Caco-2 (cell line): Measurements from ENCODE around the gene JPH3. TPM values are rescaled to one million over a fixed set of nuclear protein-coding genes. Genes with fewer than 3 reads are reported as not detected.

Experiments used
- BruUV-seq: library from RNA; stranded (reverse); fragments of 400-500 nt; replicated peaks from 2 replicates; lab custom pipeline; 2021; lab: Mats Ljungman, UMichigan
- CTCF ChIA-PET: fragments of 300-600 bp; sonication (Branson Sonifier 250); formaldehyde crosslinking; loops from one replicate; lab custom pipeline; 2022; ENCODE audit warnings: antibody characterized with exemption; lab: Charles Lee
- POLR2A ChIA-PET: fragments of 300-600 bp; sonication (Branson Sonifier 250); formaldehyde crosslinking; loops from one replicate; lab custom pipeline; 2022; ENCODE audit warnings: antibody characterized with exemption; lab: Charles Lee
- DNase-seq, 2 experiments: peaks; one replicate each; pipeline versions ENCODE4 v3.0.0 to v3.0.0-alpha.2; 2020 to 2022
- H3K27me3 ChIP-seq: replicated peaks from 2 replicates; pipeline ENCODE4 v1.6.0; 2011; ENCODE audit warnings: low read length; ENCODE audit not compliant: control insufficient read depth, insufficient read depth
- H3K36me3 ChIP-seq: 2 replicates; pipeline ENCODE4 v1.5.1; 2011; ENCODE audit warnings: low read length; ENCODE audit not compliant: control insufficient read depth, insufficient read depth
- H3K4me1 ChIP-seq: fragments of 250-450 bp; sonication (Bioruptor Pico); 2 replicates; pipeline ENCODE4 v1.5.1; 2020; ENCODE audit warnings: mild to moderate bottlenecking
- H3K4me3 ChIP-seq: 2 replicates; pipeline ENCODE4 v1.5.1; 2011; ENCODE audit warnings: low read depth, mild to moderate bottlenecking, control low read depth, low read length
- H3K9me3 ChIP-seq: fragments of 250-450 bp; sonication (Bioruptor Pico); 2 replicates; pipeline ENCODE4 v1.5.1; 2020; ENCODE audit warnings: mild to moderate bottlenecking, moderate library complexity
- H3K27ac Mint-ChIP-seq: one replicate; pipeline ENCODE4 v1.8.0; 2022; ENCODE audit warnings: mixed read lengths; ENCODE audit not compliant: unreplicated experiment
- H3K27me3 Mint-ChIP-seq: one replicate; pipeline ENCODE4 v1.8.0; 2022; ENCODE audit warnings: mixed read lengths; ENCODE audit not compliant: insufficient read depth, unreplicated experiment
- H3K36me3 Mint-ChIP-seq: one replicate; pipeline ENCODE4 v1.8.0; 2022; ENCODE audit warnings: mild to moderate bottlenecking, mixed read lengths; ENCODE audit not compliant: insufficient read depth, unreplicated experiment
- H3K4me1 Mint-ChIP-seq: one replicate; pipeline ENCODE4 v1.8.0; 2022; ENCODE audit warnings: low read depth, mixed read lengths; ENCODE audit not compliant: unreplicated experiment
- H3K4me3 Mint-ChIP-seq: one replicate; pipeline ENCODE4 v1.8.0; 2022; ENCODE audit warnings: mild to moderate bottlenecking, moderate library complexity, mixed read lengths; ENCODE audit not compliant: unreplicated experiment
- H3K9me3 Mint-ChIP-seq: one replicate; pipeline ENCODE4 v1.8.0; 2022; ENCODE audit warnings: mixed read lengths; ENCODE audit not compliant: unreplicated experiment
- CTCF ChIP-seq, 2 experiments: fragments of 200-600 bp in 1 of 2; IDR thresholded peaks; 1 replicate in 1 of 2; 2 replicates in 1 of 2; pipeline versions ENCODE4 v1.5.1 to v1.8.0; 2011 to 2022; ENCODE audit warnings: antibody characterized with exemption in 1 of 2, control low read depth in 1 of 2, inconsistent platforms in 1 of 2, low read depth in 1 of 2, low read length in 1 of 2, mild to moderate bottlenecking in 1 of 2, moderate library complexity in 1 of 2; ENCODE audit not compliant: insufficient read depth in 1 of 2, severe bottlenecking in 1 of 2, unreplicated experiment in 1 of 2
- intact Hi-C: fragments of 100-400 bp; cut with micrococcal nuclease; formaldehyde crosslinking; loops from one replicate; pipeline ENCODE4 v1.10.0; 2022; ENCODE audit not compliant: unreplicated experiment
- total RNA-seq: library from RNA; stranded (reverse); gene quantifications from 2 replicates; pipeline ENCODE4 v1.2.3, GENCODE V29; 2022

Gene JPH3
- total RNA-seq, 1 experiment from 2014 or later, result 4.8 TPM

GRCh38 chr16:87615621-87616041, 13.3 kb downstream of the JPH3 start:
- POLR2A ChIA-PET, result no interaction called here
- H3K4me1 ChIP-seq, result no peaks in the 10 kb centered on the region
- no peaks in the 10 kb centered on the region for H3K9me3 Mint-ChIP-seq
- no peaks in the 10 kb centered on the region for H3K27me3 ChIP-seq
- TF ChIP-seq CTCF (IDR thresholded peaks at IDR 0.05; ENCODE audit: insufficient read depth in 1 of 2, low read depth in 1 of 2, low read length in 1 of 2, severe bottlenecking in 1 of 2, unreplicated experiment in 1 of 2), result no peak
- no peaks in the 10 kb centered on the region for H3K9me3 ChIP-seq
- H3K4me1 Mint-ChIP-seq, result no peaks in the 10 kb centered on the region
- no peak overlapping the region for H3K4me3 Mint-ChIP-seq
- no peak for DNase-seq
- no peak overlapping the region for H3K27ac Mint-ChIP-seq
- peaks cover 18% of the 10 kb centered on the region for H3K27me3 Mint-ChIP-seq
- intact Hi-C loops, result no loop called here
- no TSS peak for BruUV-seq
- CTCF ChIA-PET, result interaction anchor here (1.2 to 1.4 kb wide), 2 partner anchors 20 to 21 kb away, joined by 3 read pairs; no protein-coding TSS in a partner anchor
- H3K36me3 ChIP-seq, result no peaks in the 10 kb centered on the region
- H3K4me3 ChIP-seq, result no peak overlapping the region
- H3K36me3 Mint-ChIP-seq, result no peaks in the 10 kb centered on the region

DNA sequence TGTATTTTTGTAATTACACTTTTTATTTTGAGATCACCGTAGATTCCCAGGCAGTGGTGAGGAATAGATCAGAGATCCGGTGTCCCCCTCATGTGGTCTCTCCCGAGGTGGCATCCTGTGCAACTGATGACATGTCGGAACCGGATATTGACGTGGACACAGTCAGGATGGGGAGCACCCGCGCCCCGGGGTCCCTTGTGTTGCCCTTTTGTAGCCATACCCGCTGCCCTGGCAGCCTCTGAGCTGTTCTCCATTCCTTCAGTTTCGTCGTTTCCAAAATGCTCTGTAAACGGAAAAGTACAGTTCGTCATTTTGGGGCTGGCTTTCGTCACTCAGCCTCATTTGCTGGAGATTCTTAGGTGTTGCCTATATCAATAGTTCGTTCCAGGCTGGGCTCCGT, 14.2 kb downstream of the JPH3 start:
- Histone ChIP-seq H3K4me1 (no peaks in the 10 kb centered on the region), H3K4me3 (no peak overlapping the region), H3K36me3 (no peaks in the 10 kb centered on the region), H3K9me3 (no peaks in the 10 kb centered on the region), H3K27me3 (no peaks in the 10 kb centered on the region)
- POLR2A ChIA-PET, result no interaction called here
- TF ChIP-seq CTCF (IDR thresholded peaks at IDR 0.05; ENCODE audit: insufficient read depth in 1 of 2, low read depth in 1 of 2, low read length in 1 of 2, severe bottlenecking in 1 of 2, unreplicated experiment in 1 of 2), result no peak
- no peaks in the 10 kb centered on the region for H3K4me1 Mint-ChIP-seq
- DNase-seq, result no peak
- no peaks in the 10 kb centered on the region for H3K9me3 Mint-ChIP-seq
- no peaks in the 10 kb centered on the region for H3K36me3 Mint-ChIP-seq
- H3K27me3 Mint-ChIP-seq, result peaks cover 18% of the 10 kb centered on the region
- H3K27ac Mint-ChIP-seq, result no peak overlapping the region
- CTCF ChIA-PET, result no interaction called here
- intact Hi-C loops, result no loop called here
- H3K4me3 Mint-ChIP-seq, result no peak overlapping the region
- BruUV-seq, result no TSS peak

- Histone ChIP-seq H3K4me1 (no peaks in the 10 kb centered on the region), H3K36me3 (no peaks in the 10 kb centered on the region), H3K9me3 (no peaks in the 10 kb centered on the region), H3K27me3 (no peaks in the 10 kb centered on the region), H3K4me3 (no peak overlapping the region)
- Mint-ChIP-seq H3K9me3 (no peaks in the 10 kb centered on the region), H3K4me1 (no peaks in the 10 kb centered on the region), H3K27ac (no peak overlapping the region), H3K36me3 (no peaks in the 10 kb centered on the region), H3K4me3 (no peak overlapping the region), H3K27me3 (peaks cover 20% of the 10 kb centered on the region)
- CTCF ChIA-PET, result interaction anchor here (1.3 kb wide), 1 partner anchor 18 kb away, joined by 4 read pairs; no protein-coding TSS in a partner anchor
- intact Hi-C loops, result no loop called here
- no peak for TF ChIP-seq CTCF (IDR thresholded peaks at IDR 0.05; ENCODE audit: insufficient read depth in 1 of 2, low read depth in 1 of 2, low read length in 1 of 2, severe bottlenecking in 1 of 2, unreplicated experiment in 1 of 2)
- no peak for DNase-seq
- no TSS peak for BruUV-seq
- POLR2A ChIA-PET, result no interaction called here
Observed at GRCh38 chr16:87618216-87618615, 15.9 kb downstream of the JPH3 start.
